ENCODE data around the gene CLDND1. TPM values are rescaled to one million over a fixed set of nuclear protein-coding genes. Genes with fewer than 3 reads are reported as not detected.

Gene CLDND1
- polyA plus RNA-seq, 1 experiment, result 73.8 TPM

- DNase-seq (ENCODE audit: low read depth), result no peak
- CTCF ChIA-PET, result interaction anchor here (0.9 kb wide), 1 partner anchor 61 kb away, joined by 3 read pairs; no protein-coding TSS in a partner anchor
- no peak overlapping the region for H3K4me3 ChIP-seq (ENCODE audit: low read depth, low read length)
- no peak for TF ChIP-seq CTCF (IDR thresholded peaks at IDR 0.05; ENCODE audit: insufficient read depth, low read depth, low read length)
- POLR2A ChIA-PET, result no interaction called here
- H3K36me3 ChIP-seq (ENCODE audit: control insufficient read depth, insufficient read depth, low read length), result no peaks in the 10 kb centered on the region
- no peaks in the 10 kb centered on the region; the same call in 1 of the 2 replicates for H3K27me3 ChIP-seq (ENCODE audit: control insufficient read depth, insufficient read depth, low read length)
Observed at GRCh38 chr3:98540346-98540745, 17.6 kb upstream of the CLDND1 start.

DNA sequence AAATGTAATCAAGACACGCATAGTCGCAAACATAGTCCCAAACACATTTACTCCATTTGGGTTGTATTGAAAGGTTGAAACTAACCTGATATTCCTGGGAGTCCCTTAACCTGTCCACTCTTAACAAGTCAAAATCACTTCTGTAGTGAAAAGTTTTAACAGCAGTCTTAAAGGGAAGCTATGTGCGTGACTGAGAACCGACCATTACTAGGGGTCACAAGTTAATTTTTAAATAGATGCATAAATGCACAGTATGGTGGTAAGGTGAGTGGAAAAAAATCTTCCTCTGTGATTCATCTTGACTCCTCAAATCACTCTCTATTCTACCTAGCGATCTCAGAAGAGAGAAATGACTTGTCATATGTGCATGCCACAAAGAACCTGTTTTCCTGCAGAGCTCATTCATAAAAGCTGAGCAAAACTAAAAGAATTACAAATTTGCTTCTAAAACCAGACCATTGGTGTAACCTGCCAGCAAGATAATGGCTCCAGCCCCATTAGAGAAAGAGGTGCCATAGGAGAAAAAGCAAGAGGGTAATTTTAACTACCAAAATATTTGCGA, 13.8 kb upstream of the CLDND1 start:
- Histone ChIP-seq H3K4me3 (ENCODE audit: low read depth, low read length) (no peak overlapping the region), H3K27me3 (ENCODE audit: control insufficient read depth, insufficient read depth, low read length) (peaks cover 7% of the 10 kb centered on the region), H3K36me3 (ENCODE audit: control insufficient read depth, insufficient read depth, low read length) (no peaks in the 10 kb centered on the region)
- no peak for TF ChIP-seq CTCF (IDR thresholded peaks at IDR 0.05; ENCODE audit: insufficient read depth, low read depth, low read length)
- no peak for DNase-seq (ENCODE audit: low read depth)
- POLR2A ChIA-PET, result no interaction called here
- CTCF ChIA-PET, result interaction anchor here (0.5 kb wide), 1 partner anchor 211 kb away, joined by 3 read pairs; no protein-coding TSS in a partner anchor

- DNase-seq (ENCODE audit: low read depth), result no peak
- TF ChIP-seq CTCF (IDR thresholded peaks at IDR 0.05; ENCODE audit: insufficient read depth, low read depth, low read length), result no peak
- peaks cover 7% of the 10 kb centered on the region for H3K27me3 ChIP-seq (ENCODE audit: control insufficient read depth, insufficient read depth, low read length)
- POLR2A ChIA-PET, result no interaction called here
- H3K4me3 ChIP-seq (ENCODE audit: low read depth, low read length), result no peak overlapping the region
- H3K36me3 ChIP-seq (ENCODE audit: control insufficient read depth, insufficient read depth, low read length), result no peaks in the 10 kb centered on the region
- CTCF ChIA-PET, result no interaction called here
Observed at GRCh38 chr3:98534734-98535133, 12.0 kb upstream of the CLDND1 start.

DNA sequence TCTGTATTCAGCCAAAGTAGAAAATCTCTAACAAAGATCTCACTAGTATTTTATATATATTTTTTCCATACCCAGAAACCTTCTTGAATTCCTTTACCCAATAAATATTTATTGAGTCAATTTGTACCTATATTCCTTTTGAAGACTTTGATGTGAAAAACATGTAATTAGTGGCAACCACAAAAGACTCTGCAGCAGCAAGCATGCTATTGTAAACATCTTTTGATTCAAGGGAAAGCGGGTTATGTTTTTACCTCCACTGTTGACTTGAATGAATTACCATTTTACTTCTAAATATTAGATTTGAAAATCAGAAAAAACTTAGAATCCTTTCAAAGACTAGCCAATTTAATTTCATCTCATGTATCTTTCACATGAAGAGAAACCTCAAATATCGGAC, 11.5 kb upstream of the CLDND1 start:
- Histone ChIP-seq H3K4me3 (ENCODE audit: low read depth, low read length) (no peak overlapping the region), H3K36me3 (ENCODE audit: control insufficient read depth, insufficient read depth, low read length) (no peaks in the 10 kb centered on the region), H3K27me3 (ENCODE audit: control insufficient read depth, insufficient read depth, low read length) (peaks cover 7% of the 10 kb centered on the region)
- POLR2A ChIA-PET, result no interaction called here
- no peak for TF ChIP-seq CTCF (IDR thresholded peaks at IDR 0.05; ENCODE audit: insufficient read depth, low read depth, low read length)
- CTCF ChIA-PET, result no interaction called here
- DNase-seq (ENCODE audit: low read depth), result no peak

- H3K27me3 ChIP-seq (ENCODE audit: control insufficient read depth, insufficient read depth, low read length), result peaks cover 7% of the 10 kb centered on the region
- DNase-seq (ENCODE audit: low read depth), result no peak
- H3K4me3 ChIP-seq (ENCODE audit: low read depth, low read length), result no peak overlapping the region
- CTCF ChIA-PET, result interaction anchor here (0.7 kb wide), 1 partner anchor 141 kb away, joined by 3 read pairs; no protein-coding TSS in a partner anchor
- H3K36me3 ChIP-seq (ENCODE audit: control insufficient read depth, insufficient read depth, low read length), result no peaks in the 10 kb centered on the region
- TF ChIP-seq CTCF (IDR thresholded peaks at IDR 0.05; ENCODE audit: insufficient read depth, low read depth, low read length), result no peak
- POLR2A ChIA-PET, result no interaction called here
Observed at GRCh38 chr3:98532709-98533571, 10.2 kb upstream of the CLDND1 start.

Measured in BJ (cell line).